Mucosa of descending colon (tissue), 3 donors: ENCODE measurements around the gene SCUBE1. TPM values are rescaled to one million over a fixed set of nuclear protein-coding genes. Genes with fewer than 3 reads are reported as not detected.
"Not testable (repeated sequence)": the region's sequence is repeated elsewhere in the genome, so short reads cannot be mapped to it uniquely, and the experiment has no call there.

Experiments used
- ATAC-seq: fragments of 200-7000 bp; cut with Tn5 transposase; one replicate; pipeline ENCODE4 v1.9.1; 2020; ENCODE audit warnings: mild to moderate bottlenecking, moderate library complexity
- DNase-seq, 3 donors: peaks; one replicate each; pipeline ENCODE4 v3.0.0-alpha.2; 2020
- H3K36me3 ChIP-seq: fragments of 200-600 bp; one replicate; pipeline ENCODE4 v1.8.0; 2021; ENCODE audit warnings: low read depth, mild to moderate bottlenecking
- H3K4me1 ChIP-seq: fragments of 200-600 bp; one replicate; pipeline ENCODE4 v1.8.0; 2021; ENCODE audit warnings: low read depth, mild to moderate bottlenecking
- H3K4me3 ChIP-seq: fragments of 200-600 bp; one replicate; pipeline ENCODE4 v1.8.0; 2021; ENCODE audit warnings: mild to moderate bottlenecking
- H3K9me3 ChIP-seq: fragments of 200-600 bp; one replicate; pipeline ENCODE4 v1.8.0; 2021; ENCODE audit warnings: mild to moderate bottlenecking
- intact Hi-C, 2 donors: fragments of 100-400 bp; cut with DNase I in 1 of 2; cut with micrococcal nuclease in 1 of 2; formaldehyde crosslinking; loops; one replicate each; pipeline versions ENCODE4 v1.11.0 to v1.11.1; 2022; cut with DNase I, micrococcal nuclease
- total RNA-seq, 3 donors: library from RNA; stranded (reverse); fragmentation: NEBNext Ultra II Directional in 2 of 3; extraction: Animal tissue kit (Norgen Biotek cat#: 25700) in 2 of 3; gene quantifications; one replicate each; pipeline versions ENCODE4 v1.2.1 to v1.2.4, GENCODE V29; 2021 to 2023
- TF ChIP-seq, protein P1 (sequence below): fragments of 200-600 bp; IDR thresholded peaks from one replicate; pipeline ENCODE4 v1.8.0; 2022; ENCODE audit warnings: antibody characterized with exemption, mild to moderate bottlenecking
- donor health status: DM: no; HTN: no; CAD: no; lungs with moderate emphysema.
- donor health status: DM: no; HTN: no; CAD: no.
- donor health status: DM: no; HTN: yes; CAD: no.

SCUBE1 gene
- total RNA-seq, 3 donors from 2014 or later = 3.8 to 20.9 (median 4.7) TPM

DNA sequence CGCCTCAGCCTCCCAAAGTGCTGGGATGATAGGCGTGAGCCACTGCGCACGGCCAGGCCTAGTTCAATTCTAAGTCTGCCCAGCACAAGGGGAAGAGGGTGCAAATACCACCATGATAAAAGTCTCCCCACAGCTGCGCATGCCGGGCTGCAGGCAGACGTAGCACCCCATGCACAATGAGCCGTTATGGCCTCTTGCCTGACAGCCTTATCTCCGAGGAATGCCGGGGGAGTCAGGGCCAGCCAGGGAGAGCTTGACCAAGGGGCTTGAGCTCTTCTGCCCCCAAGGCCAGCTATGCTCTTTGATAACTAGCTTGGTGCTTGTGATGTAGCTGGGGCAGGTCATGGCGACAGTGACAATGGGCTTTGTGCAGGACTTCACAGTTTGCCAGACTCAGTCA lies 13.7 kb upstream of the SCUBE1 start:
- intact Hi-C loops = no loop called here
- no peaks in the 10 kb centered on the region for H3K4me1 ChIP-seq
- H3K4me3 ChIP-seq = no peak overlapping the region
- TF ChIP-seq, protein P1, sequence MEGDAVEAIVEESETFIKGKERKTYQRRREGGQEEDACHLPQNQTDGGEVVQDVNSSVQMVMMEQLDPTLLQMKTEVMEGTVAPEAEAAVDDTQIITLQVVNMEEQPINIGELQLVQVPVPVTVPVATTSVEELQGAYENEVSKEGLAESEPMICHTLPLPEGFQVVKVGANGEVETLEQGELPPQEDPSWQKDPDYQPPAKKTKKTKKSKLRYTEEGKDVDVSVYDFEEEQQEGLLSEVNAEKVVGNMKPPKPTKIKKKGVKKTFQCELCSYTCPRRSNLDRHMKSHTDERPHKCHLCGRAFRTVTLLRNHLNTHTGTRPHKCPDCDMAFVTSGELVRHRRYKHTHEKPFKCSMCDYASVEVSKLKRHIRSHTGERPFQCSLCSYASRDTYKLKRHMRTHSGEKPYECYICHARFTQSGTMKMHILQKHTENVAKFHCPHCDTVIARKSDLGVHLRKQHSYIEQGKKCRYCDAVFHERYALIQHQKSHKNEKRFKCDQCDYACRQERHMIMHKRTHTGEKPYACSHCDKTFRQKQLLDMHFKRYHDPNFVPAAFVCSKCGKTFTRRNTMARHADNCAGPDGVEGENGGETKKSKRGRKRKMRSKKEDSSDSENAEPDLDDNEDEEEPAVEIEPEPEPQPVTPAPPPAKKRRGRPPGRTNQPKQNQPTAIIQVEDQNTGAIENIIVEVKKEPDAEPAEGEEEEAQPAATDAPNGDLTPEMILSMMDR = no peak
- no peaks in the 10 kb centered on the region for H3K36me3 ChIP-seq
- ATAC-seq = no peak
- no peaks in the 10 kb centered on the region for H3K9me3 ChIP-seq
- no peak for DNase-seq

GRCh38 chr22:43355688-43356087 lies 12.5 kb upstream of the SCUBE1 start:
- H3K4me3 ChIP-seq, H3K9me3 ChIP-seq, H3K4me1 ChIP-seq, ATAC-seq, DNase-seq, intact Hi-C loops, H3K36me3 ChIP-seq: not testable (repeated sequence)

GRCh38 chr22:43351966-43352345 lies 8.8 kb upstream of the SCUBE1 start:
- Histone ChIP-seq H3K36me3 (no peaks in the 10 kb centered on the region), H3K4me3 (no peak overlapping the region), H3K4me1 (no peaks in the 10 kb centered on the region), H3K9me3 (no peaks in the 10 kb centered on the region)
- intact Hi-C loops = no loop called here
- TF ChIP-seq, protein P1 = no peak
- DNase-seq (no peak), ATAC-seq (no peak)

DNA sequence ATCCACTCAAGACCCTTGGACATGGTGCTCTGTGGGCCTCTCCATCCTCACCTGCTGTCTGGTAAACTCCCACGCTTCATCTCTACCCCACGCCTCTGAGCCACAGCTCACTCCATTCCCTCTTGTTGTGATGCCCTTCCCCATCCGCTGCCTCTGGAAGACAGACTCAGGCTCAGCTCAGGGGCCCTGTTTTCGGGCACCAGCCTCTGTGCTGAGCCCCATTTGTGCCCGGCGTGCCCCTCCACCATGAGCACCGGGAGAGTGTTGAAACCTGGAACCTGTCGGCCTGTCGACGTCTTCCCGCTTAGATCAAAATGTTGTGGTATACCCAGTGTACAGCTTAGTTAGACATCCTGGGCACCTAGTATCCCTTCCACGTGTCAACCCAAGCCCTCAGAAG lies 6.5 kb upstream of the SCUBE1 start:
- intact Hi-C loops = loop anchor here (10.0 kb wide), 1 partner anchor 75 kb away; no protein-coding TSS in a partner anchor
- Histone ChIP-seq H3K4me1 (no peaks in the 10 kb centered on the region), H3K9me3 (no peaks in the 10 kb centered on the region), H3K4me3 (no peak overlapping the region), H3K36me3 (no peaks in the 10 kb centered on the region)
- ATAC-seq (no peak), DNase-seq (no peak)
- TF ChIP-seq, protein P1 = no peak

- Histone ChIP-seq H3K9me3 (no peaks in the 10 kb centered on the region), H3K4me1 (peaks cover 3% of the 10 kb centered on the region), H3K36me3 (no peaks in the 10 kb centered on the region), H3K4me3 (no peak overlapping the region)
- peak in 2 of 3 donors; percentile 80 for DNase-seq
- ATAC-seq = peak; percentile 63
- TF ChIP-seq, protein P1 = peak; percentile 46
- intact Hi-C loops = loop anchor here (10.0 kb wide), 1 partner anchor 72 kb away; no protein-coding TSS in a partner anchor
Measured at GRCh38 chr22:43346521-43346929, 3.4 kb upstream of the SCUBE1 start.

DNA sequence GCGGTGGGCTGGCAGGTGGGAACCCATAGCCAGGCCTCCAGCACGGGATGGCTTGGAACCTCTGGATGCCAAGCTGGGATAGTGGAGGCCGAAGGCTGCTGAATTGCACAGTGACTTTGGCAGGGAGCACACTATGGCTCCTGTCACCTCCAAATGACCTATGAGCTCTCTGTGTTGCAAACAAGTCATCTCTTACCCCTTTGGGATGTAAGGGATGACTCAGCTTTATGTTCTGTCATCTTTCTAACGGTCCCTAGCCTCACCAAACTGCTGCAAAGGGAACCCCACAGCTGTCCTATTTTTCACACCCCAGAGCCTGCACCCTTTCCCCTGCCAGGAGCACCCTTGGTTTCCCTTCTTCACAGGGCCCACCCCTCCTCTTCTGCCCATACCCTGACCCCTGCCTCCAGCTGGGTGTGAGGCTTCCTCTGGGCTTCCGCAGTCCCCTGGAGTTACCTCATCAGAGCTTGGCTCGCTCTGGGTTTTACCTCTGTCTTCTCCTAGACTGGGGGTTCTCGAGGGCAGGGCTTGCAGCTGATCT lies 2.7 kb upstream of the SCUBE1 start:
- Histone ChIP-seq H3K9me3 (no peaks in the 10 kb centered on the region), H3K36me3 (no peaks in the 10 kb centered on the region), H3K4me1 (peaks cover 3% of the 10 kb centered on the region), H3K4me3 (no peak overlapping the region)
- ATAC-seq (no peak), DNase-seq (no peak)
- intact Hi-C loops = loop anchor here (10.0 kb wide), 1 partner anchor 71 kb away; no protein-coding TSS in a partner anchor
- TF ChIP-seq, protein P1 = no peak
